Neural progenitor cell (in vitro differentiated cells): Measurements from ENCODE around the gene MYL11. TPM values are rescaled to one million over a fixed set of nuclear protein-coding genes. Genes with fewer than 3 reads are reported as not detected.

ENCODE experiments used
- DNase-seq: peaks from one replicate; pipeline ENCODE4 v3.0.0-alpha.2; 2016; ENCODE audit warnings: low spot score
- H2AFZ ChIP-seq: fragments of 200-600 bp; sonication (generic); replicated peaks from 2 replicates; pipeline ENCODE4 v1.6.1; 2016; ENCODE audit warnings: antibody characterized with exemption
- H3F3A ChIP-seq: fragments of 200-600 bp; sonication (generic); 2 replicates; pipeline ENCODE4 v1.6.1; 2016; ENCODE audit warnings: antibody characterized with exemption, low read depth
- H3K27ac ChIP-seq: fragments of 200-600 bp; sonication (generic); 2 replicates; pipeline ENCODE4 v1.5.1; 2016; ENCODE audit warnings: mild to moderate bottlenecking
- H3K27me3 ChIP-seq: fragments of 200-600 bp; sonication (generic); 2 replicates; pipeline ENCODE4 v1.6.1; 2016; ENCODE audit warnings: mild to moderate bottlenecking, moderate library complexity
- H3K36me3 ChIP-seq: fragments of 200-600 bp; sonication (generic); 2 replicates; pipeline ENCODE4 v1.5.1; 2016
- H3K4me1 ChIP-seq: fragments of 200-600 bp; sonication (generic); 2 replicates; pipeline ENCODE4 v1.6.1; 2016; ENCODE audit warnings: mixed run types
- H3K4me2 ChIP-seq: fragments of 200-600 bp; sonication (generic); 2 replicates; pipeline ENCODE4 v1.6.1; 2016
- H3K4me3 ChIP-seq: fragments of 200-600 bp; sonication (generic); 2 replicates; pipeline ENCODE4 v1.5.1; 2016
- H3K79me2 ChIP-seq: fragments of 200-600 bp; sonication (generic); 2 replicates; pipeline ENCODE4 v1.6.1; 2016; ENCODE audit warnings: low read depth
- H3K9ac ChIP-seq: fragments of 200-600 bp; sonication (generic); 2 replicates; pipeline ENCODE4 v1.6.1; 2016
- H3K9me3 ChIP-seq: fragments of 200-600 bp; sonication (generic); 2 replicates; pipeline ENCODE4 v1.5.1; 2016; ENCODE audit warnings: low read depth
- H4K20me1 ChIP-seq: fragments of 200-600 bp; sonication (generic); 2 replicates; pipeline ENCODE4 v1.6.1; 2016; ENCODE audit warnings: low read depth
- H3K27ac Mint-ChIP-seq: 3 replicates; pipeline ENCODE4 v1.8.0; 2021; ENCODE audit warnings: mixed read lengths
- H3K27me3 Mint-ChIP-seq: 2 replicates; pipeline ENCODE4 v1.8.0; 2022; ENCODE audit warnings: low read depth, mild to moderate bottlenecking, inconsistent platforms, moderate library complexity, mixed read lengths; ENCODE audit not compliant: insufficient read depth
- H3K36me3 Mint-ChIP-seq: 3 replicates; pipeline ENCODE4 v1.8.0; 2021; ENCODE audit warnings: mixed read lengths
- H3K4me1 Mint-ChIP-seq: 3 replicates; pipeline ENCODE4 v1.8.0; 2021; ENCODE audit warnings: mixed read lengths
- H3K4me3 Mint-ChIP-seq: 3 replicates; pipeline ENCODE4 v1.8.0; 2021; ENCODE audit warnings: mild to moderate bottlenecking, moderate library complexity, mixed read lengths
- H3K9me3 Mint-ChIP-seq: 3 replicates; pipeline ENCODE4 v1.8.0; 2020; ENCODE audit warnings: mixed read lengths
- EZH2 ChIP-seq: fragments of 200-600 bp; sonication (generic); IDR thresholded peaks from 2 replicates; pipeline ENCODE4 v1.6.1; 2017; ENCODE audit warnings: antibody characterized with exemption, mild to moderate bottlenecking, moderate library complexity
- EZH2phosphoT487 ChIP-seq: fragments of 200-600 bp; sonication (generic); IDR thresholded peaks from 2 replicates; pipeline ENCODE4 v1.6.1; 2017; ENCODE audit warnings: antibody characterized with exemption
- total RNA-seq: library from RNA; depleted of rRNA; stranded (reverse); fragments of >200 nt; gene quantifications from 2 replicates; pipeline ENCODE4 v1.2.3, GENCODE V29; 2015; ENCODE audit warnings: low replicate concordance
- TF ChIP-seq, protein P1 (sequence below): fragments of 200-600 bp; sonication (generic); IDR thresholded peaks from 2 replicates; pipeline ENCODE4 v1.5.1; 2017; ENCODE audit warnings: antibody characterized with exemption, mild to moderate bottlenecking

The MYL11 gene
- total RNA-seq, 1 donor from 2014 or later: 4.1 TPM

DNA sequence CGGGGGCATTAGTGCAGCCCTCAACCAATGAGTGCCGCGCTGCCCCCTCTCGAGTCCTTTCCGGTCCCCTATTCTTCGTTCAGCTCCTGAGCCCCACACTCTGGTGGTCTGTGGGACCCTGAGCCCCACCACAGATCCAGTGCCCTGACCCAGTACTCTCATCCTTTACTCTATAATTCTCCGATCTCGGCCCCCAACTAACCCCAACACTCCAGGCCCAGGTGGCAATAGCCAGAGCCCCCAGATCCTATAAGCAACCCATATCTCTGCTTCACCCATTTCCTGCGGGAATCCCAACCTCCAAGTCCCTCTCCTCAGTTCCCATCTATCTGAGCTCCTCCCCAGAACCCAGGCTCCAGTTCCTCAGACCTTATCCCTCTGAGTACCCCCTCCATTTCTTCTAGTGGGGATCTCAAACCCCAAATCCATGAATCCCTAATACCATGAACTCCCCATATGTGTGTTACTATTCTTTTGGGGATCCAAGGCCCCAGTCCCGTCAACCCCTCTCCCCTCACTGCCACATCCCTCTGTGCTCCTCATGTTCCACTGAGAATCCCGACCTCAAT is 3.3 kb upstream of the MYL11 start:
- DNase-seq: no peak
- TF ChIP-seq EZH2phosphoT487: no peak
- TF ChIP-seq, protein P1, sequence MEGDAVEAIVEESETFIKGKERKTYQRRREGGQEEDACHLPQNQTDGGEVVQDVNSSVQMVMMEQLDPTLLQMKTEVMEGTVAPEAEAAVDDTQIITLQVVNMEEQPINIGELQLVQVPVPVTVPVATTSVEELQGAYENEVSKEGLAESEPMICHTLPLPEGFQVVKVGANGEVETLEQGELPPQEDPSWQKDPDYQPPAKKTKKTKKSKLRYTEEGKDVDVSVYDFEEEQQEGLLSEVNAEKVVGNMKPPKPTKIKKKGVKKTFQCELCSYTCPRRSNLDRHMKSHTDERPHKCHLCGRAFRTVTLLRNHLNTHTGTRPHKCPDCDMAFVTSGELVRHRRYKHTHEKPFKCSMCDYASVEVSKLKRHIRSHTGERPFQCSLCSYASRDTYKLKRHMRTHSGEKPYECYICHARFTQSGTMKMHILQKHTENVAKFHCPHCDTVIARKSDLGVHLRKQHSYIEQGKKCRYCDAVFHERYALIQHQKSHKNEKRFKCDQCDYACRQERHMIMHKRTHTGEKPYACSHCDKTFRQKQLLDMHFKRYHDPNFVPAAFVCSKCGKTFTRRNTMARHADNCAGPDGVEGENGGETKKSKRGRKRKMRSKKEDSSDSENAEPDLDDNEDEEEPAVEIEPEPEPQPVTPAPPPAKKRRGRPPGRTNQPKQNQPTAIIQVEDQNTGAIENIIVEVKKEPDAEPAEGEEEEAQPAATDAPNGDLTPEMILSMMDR: peak; percentile 1
- Mint-ChIP-seq H3K36me3 (peaks cover 9% of the 10 kb centered on the region), H3K4me1 (peaks cover 44% of the 10 kb centered on the region), H3K9me3 (no peaks in the 10 kb centered on the region), H3K27me3 (peaks cover 3% of the 10 kb centered on the region), H3K27ac (peak overlapping the region; percentile 95), H3K4me3 (peak overlapping the region; percentile 86)
- peaks cover 26% of the 10 kb centered on the region for H3K4me1 ChIP-seq
- peak overlapping the region; percentile 40 for H3K4me3 ChIP-seq
- H3F3A ChIP-seq: peaks cover 15% of the 10 kb centered on the region
- H3K79me2 ChIP-seq: peaks cover 35% of the 10 kb centered on the region
- H3K36me3 ChIP-seq: no peaks in the 10 kb centered on the region
- peak overlapping the region; percentile 80 for H3K4me2 ChIP-seq
- H3K27ac ChIP-seq: peak overlapping the region; percentile 74
- no peak overlapping the region for H3K9ac ChIP-seq
- H4K20me1 ChIP-seq: peaks cover 28% of the 10 kb centered on the region
- no peaks in the 10 kb centered on the region for H3K27me3 ChIP-seq
- no peaks in the 10 kb centered on the region for H3K9me3 ChIP-seq
- no peak overlapping the region for H2AFZ ChIP-seq

DNA sequence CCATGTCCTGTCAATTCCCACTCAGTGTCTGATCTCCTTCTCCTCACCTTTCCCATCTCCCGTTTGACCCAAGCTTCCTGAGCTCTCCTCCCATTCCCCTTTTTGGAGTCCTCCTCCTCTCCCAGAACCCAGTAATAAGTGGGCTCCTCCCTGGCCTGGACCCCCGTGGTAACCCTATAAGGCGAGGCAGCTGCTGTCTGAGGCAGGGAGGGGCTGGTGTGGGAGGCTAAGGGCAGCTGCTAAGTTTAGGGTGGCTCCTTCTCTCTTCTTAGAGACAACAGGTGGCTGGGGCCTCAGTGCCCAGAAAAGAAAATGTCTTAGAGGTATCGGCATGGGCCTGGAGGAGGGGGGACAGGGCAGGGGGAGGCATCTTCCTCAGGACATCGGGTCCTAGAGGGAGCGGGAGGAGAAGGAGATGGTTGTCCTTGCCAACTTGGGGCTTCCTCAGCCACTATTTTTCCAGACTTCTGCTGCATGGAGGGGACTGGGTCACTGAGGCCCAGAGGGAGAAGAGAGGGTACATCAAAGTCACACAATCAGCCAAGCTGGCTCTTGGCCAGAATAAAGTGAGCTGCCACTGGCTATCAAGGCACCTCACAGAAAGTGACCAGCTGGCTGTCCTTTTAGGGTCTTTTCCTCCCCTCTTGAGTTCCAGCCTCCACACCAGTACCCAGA is 2.4 kb upstream of the MYL11 start:
- peaks cover 31% of the 10 kb centered on the region for H3K4me1 ChIP-seq
- H3K4me2 ChIP-seq: no peak overlapping the region
- no peak for DNase-seq
- H4K20me1 ChIP-seq: peaks cover 26% of the 10 kb centered on the region
- peak overlapping the region; percentile 1 for H3K27ac Mint-ChIP-seq
- H3K27me3 Mint-ChIP-seq: peaks cover 3% of the 10 kb centered on the region
- H3F3A ChIP-seq: peaks cover 22% of the 10 kb centered on the region
- H3K27me3 ChIP-seq: no peaks in the 10 kb centered on the region
- H3K9me3 ChIP-seq: no peaks in the 10 kb centered on the region
- H3K4me1 Mint-ChIP-seq: peaks cover 40% of the 10 kb centered on the region
- no peak overlapping the region for H3K4me3 ChIP-seq
- peak overlapping the region; percentile 86 for H3K4me3 Mint-ChIP-seq
- H3K9ac ChIP-seq: no peak overlapping the region
- no peak overlapping the region for H2AFZ ChIP-seq
- H3K36me3 ChIP-seq: no peaks in the 10 kb centered on the region
- H3K9me3 Mint-ChIP-seq: no peaks in the 10 kb centered on the region
- peaks cover 3% of the 10 kb centered on the region for H3K36me3 Mint-ChIP-seq
- no peak for TF ChIP-seq EZH2phosphoT487
- TF ChIP-seq, protein P1: no peak
- TF ChIP-seq EZH2: no peak
- no peak overlapping the region for H3K27ac ChIP-seq
- H3K79me2 ChIP-seq: peaks cover 27% of the 10 kb centered on the region

DNA sequence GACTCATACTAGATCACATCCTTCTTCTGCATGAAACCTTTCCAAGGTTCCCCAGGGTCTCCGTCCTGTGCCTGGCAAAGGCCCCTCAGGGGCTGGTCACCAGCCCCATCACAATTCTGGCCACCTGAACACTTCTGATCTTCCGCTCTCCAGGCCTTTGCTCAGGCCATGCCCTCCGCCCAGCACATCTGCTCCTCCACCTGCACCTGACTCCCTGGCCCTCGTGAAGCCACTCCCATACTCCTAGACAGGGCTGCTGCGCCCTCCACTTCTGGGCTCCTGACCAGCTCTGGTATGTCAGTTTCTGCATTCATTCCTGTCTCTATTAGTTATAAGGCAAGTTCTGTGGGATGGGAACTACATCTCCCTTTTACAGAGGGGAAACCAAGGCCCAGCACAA is 1.9 kb upstream of the MYL11 start:
- no peak overlapping the region for H3K9ac ChIP-seq
- no peak overlapping the region for H3K4me3 Mint-ChIP-seq

More for the DNA sequence above, 1.9 kb upstream of the MYL11 start:
- H3K4me1 ChIP-seq: peaks cover 29% of the 10 kb centered on the region
- H3K79me2 ChIP-seq: peaks cover 21% of the 10 kb centered on the region
- peaks cover 21% of the 10 kb centered on the region for H4K20me1 ChIP-seq
- DNase-seq: no peak
- no peak overlapping the region for H3K4me3 ChIP-seq
- no peaks in the 10 kb centered on the region for H3K27me3 ChIP-seq
- no peak overlapping the region for H3K27ac ChIP-seq
- Mint-ChIP-seq H3K4me1 (peaks cover 40% of the 10 kb centered on the region), H3K36me3 (no peaks in the 10 kb centered on the region), H3K27me3 (peaks cover 3% of the 10 kb centered on the region), H3K27ac (peak overlapping the region; percentile 84), H3K9me3 (no peaks in the 10 kb centered on the region)
- H3F3A ChIP-seq: peaks cover 28% of the 10 kb centered on the region
- no peak overlapping the region for H2AFZ ChIP-seq
- H3K9me3 ChIP-seq: no peaks in the 10 kb centered on the region
- no peaks in the 10 kb centered on the region for H3K36me3 ChIP-seq
- TF ChIP-seq EZH2 (no peak), EZH2phosphoT487 (no peak)
- TF ChIP-seq, protein P1: no peak
- H3K4me2 ChIP-seq: no peak overlapping the region
